Measurements from ENCODE around the gene PLK1.

GRCh38 chr16:23683487-23683886 is 4.8 kb downstream of the PLK1 start:
- TF ChIP-seq EP300 (IDR thresholded peaks at IDR 0.05) = no peak
- no peak for TF ChIP-seq CTCF (IDR thresholded peaks at IDR 0.05)
- no peak for TF ChIP-seq POLR2A (IDR thresholded peaks at IDR 0.05)
- TF ChIP-seq POLR2AphosphoS5 (IDR thresholded peaks at IDR 0.05) = no peak
